Measurements from ENCODE around the gene HS6ST3.

GRCh38 chr13:96165840-96166239 is 75.9 kb downstream of the HS6ST3 start:
- no peak for TF ChIP-seq POLR2A (IDR thresholded peaks at IDR 0.05; ENCODE audit: low read length)
- TF ChIP-seq GATA1 (IDR thresholded peaks at IDR 0.05; ENCODE audit: low read depth, low read length), result no peak
